Endodermal cell (in vitro differentiated cells): Measurements from ENCODE around the gene DNASE2. TPM values are rescaled to one million over a fixed set of nuclear protein-coding genes. Genes with fewer than 3 reads are reported as not detected.

Source experiments
- DNase-seq: peaks from one replicate; pipeline ENCODE4 v3.0.0-alpha.2; 2017
- H3K27ac ChIP-seq: 2 replicates; pipeline ENCODE4 v1.5.1; 2013; ENCODE audit warnings: mild to moderate bottlenecking, low read depth, low read length, moderate library complexity
- H3K27me3 ChIP-seq: 2 replicates; pipeline ENCODE4 v1.6.1; 2013; ENCODE audit warnings: mild to moderate bottlenecking, low read length, moderate library complexity; ENCODE audit not compliant: insufficient read depth, control insufficient read depth, poor library complexity, severe bottlenecking
- H3K36me3 ChIP-seq: 2 replicates; pipeline ENCODE4 v1.7.0; 2013; ENCODE audit warnings: mild to moderate bottlenecking, low read length, moderate library complexity; ENCODE audit not compliant: control insufficient read depth, insufficient read depth
- H3K4me1 ChIP-seq: one replicate; pipeline ENCODE4 v1.7.0; 2013; ENCODE audit warnings: low read length; ENCODE audit not compliant: control insufficient read depth, insufficient read depth
- H3K4me3 ChIP-seq: 2 replicates; pipeline ENCODE4 v1.5.1; 2013; ENCODE audit warnings: mild to moderate bottlenecking, low read length, moderate library complexity
- H3K9ac ChIP-seq: 2 replicates; pipeline ENCODE4 v1.6.1; 2013; ENCODE audit warnings: mild to moderate bottlenecking, low read length, moderate library complexity; ENCODE audit not compliant: poor library complexity, severe bottlenecking; ENCODE audit errors: extremely low read depth
- H3K9me3 ChIP-seq: 2 replicates; pipeline ENCODE4 v1.6.1; 2013; ENCODE audit warnings: mild to moderate bottlenecking, low read length, moderate library complexity; ENCODE audit not compliant: control insufficient read depth
- H3K27ac Mint-ChIP-seq: 2 replicates; pipeline ENCODE4 v1.8.0; 2020; ENCODE audit warnings: mixed read lengths
- H3K27me3 Mint-ChIP-seq: 2 replicates; pipeline ENCODE4 v1.8.0; 2021; ENCODE audit warnings: mild to moderate bottlenecking, mixed read lengths; ENCODE audit not compliant: insufficient read depth
- H3K36me3 Mint-ChIP-seq: 2 replicates; pipeline ENCODE4 v1.8.0; 2020; ENCODE audit warnings: low read depth, mixed read lengths
- H3K4me1 Mint-ChIP-seq: 2 replicates; pipeline ENCODE4 v1.8.0; 2020; ENCODE audit warnings: mixed read lengths
- H3K4me3 Mint-ChIP-seq: 2 replicates; pipeline ENCODE4 v1.8.0; 2020; ENCODE audit warnings: mild to moderate bottlenecking, moderate library complexity, mixed read lengths
- H3K9me3 Mint-ChIP-seq: 2 replicates; pipeline ENCODE4 v1.8.0; 2020; ENCODE audit warnings: mild to moderate bottlenecking, mixed read lengths
- CTCF ChIP-seq: fragments of 200-600 bp; sonication (generic); conservative IDR thresholded peaks from 2 replicates; pipeline ENCODE4 v1.5.0; 2021; ENCODE audit warnings: antibody characterized with exemption, mild to moderate bottlenecking
- WGBS, 2 experiments: methylation state at CpG; one replicate each; pipeline versions ENCODE4 v1.1.5 to v1.1.7; 2013; ENCODE audit warnings: missing lambda C conversion rate in 2 of 2, mixed read lengths in 1 of 2; ENCODE audit not compliant: insufficient coverage in 1 of 2, insufficient read length in 1 of 2; 5-methylcytosine and 5-hydroxymethylcytosine counted together
- total RNA-seq, 2 donors: library from RNA; stranded (reverse); fragmentation: NEBNext Ultra II Directional in 1 of 2; extraction: Animal tissue kit (Norgen Biotek cat#: 25700) in 1 of 2; gene quantifications; 2 replicates in 1 of 2; 3 replicates in 1 of 2; pipeline ENCODE4 v1.2.1, GENCODE V29; 2021

DNASE2 gene
- total RNA-seq, 2 donors from 2014 or later = 20.8 to 32.3 TPM

- H3K9me3 Mint-ChIP-seq = peaks cover 17% of the 10 kb centered on the region
- no peak for TF ChIP-seq CTCF
Measured at GRCh38 chr19:12875086-12875485, 6.2 kb downstream of the DNASE2 start.

GRCh38 chr19:12873891-12874745, 7.1 kb downstream of the DNASE2 start:
- DNase-seq = no peak
- Histone ChIP-seq H3K4me3 (no peak overlapping the region), H3K4me1 (no peaks in the 10 kb centered on the region), H3K27me3 (no peaks in the 10 kb centered on the region), H3K36me3 (peaks cover 8% of the 10 kb centered on the region), H3K9me3 (no peaks in the 10 kb centered on the region), H3K27ac (no peak overlapping the region), H3K9ac (no peak overlapping the region)
- TF ChIP-seq CTCF = no peak
- no peaks in the 10 kb centered on the region for H3K4me1 Mint-ChIP-seq
- H3K36me3 Mint-ChIP-seq = peaks cover 36% of the 10 kb centered on the region
- 94 to 95% methylated on average over 53 to 81 of the region's 86 CpGs for WGBS, 2 experiments
- H3K27ac Mint-ChIP-seq = no peak overlapping the region
- H3K4me3 Mint-ChIP-seq = peak overlapping the region; percentile 28
- peaks cover 17% of the 10 kb centered on the region for H3K9me3 Mint-ChIP-seq
- peaks cover 19% of the 10 kb centered on the region for H3K27me3 Mint-ChIP-seq

More at GRCh38 chr19:12875086-12875485, 6.2 kb downstream of the DNASE2 start:
- H3K36me3 Mint-ChIP-seq = peaks cover 34% of the 10 kb centered on the region
- no peak overlapping the region for H3K4me3 ChIP-seq
- DNase-seq = no peak
- no peak overlapping the region for H3K4me3 Mint-ChIP-seq
- peaks cover 8% of the 10 kb centered on the region for H3K36me3 ChIP-seq
- 90 to 97% methylated on average over 3 to 6 of the region's 6 CpGs for WGBS, 2 experiments
- H3K27me3 Mint-ChIP-seq = peaks cover 19% of the 10 kb centered on the region
- no peaks in the 10 kb centered on the region for H3K9me3 ChIP-seq
- no peak overlapping the region for H3K27ac Mint-ChIP-seq
- H3K27me3 ChIP-seq = no peaks in the 10 kb centered on the region
- H3K27ac ChIP-seq = no peak overlapping the region
- H3K4me1 ChIP-seq = no peaks in the 10 kb centered on the region
- no peaks in the 10 kb centered on the region for H3K4me1 Mint-ChIP-seq
- H3K9ac ChIP-seq = no peak overlapping the region

GRCh38 chr19:12872941-12873890, 8.0 kb downstream of the DNASE2 start:
- Histone ChIP-seq H3K27me3 (no peaks in the 10 kb centered on the region), H3K4me1 (no peaks in the 10 kb centered on the region), H3K4me3 (no peak overlapping the region), H3K27ac (no peak overlapping the region), H3K9me3 (no peaks in the 10 kb centered on the region), H3K36me3 (peaks cover 7% of the 10 kb centered on the region), H3K9ac (no peak overlapping the region)
- peak; percentile 16 for TF ChIP-seq CTCF
- Mint-ChIP-seq H3K36me3 (peaks cover 34% of the 10 kb centered on the region), H3K4me3 (peak overlapping the region; percentile 28), H3K27me3 (peaks cover 19% of the 10 kb centered on the region), H3K9me3 (peaks cover 17% of the 10 kb centered on the region), H3K27ac (no peak overlapping the region), H3K4me1 (no peaks in the 10 kb centered on the region)
- 94 to 95% methylated on average over 58 to 70 of the region's 70 CpGs for WGBS, 2 experiments
- DNase-seq = peak; percentile 82
